ENCODE data around the gene ZNF695.
"Not testable (repeated sequence)": the region's sequence is repeated elsewhere in the genome, so short reads cannot be mapped to it uniquely, and the experiment has no call there.

ZNF695 gene

DNA sequence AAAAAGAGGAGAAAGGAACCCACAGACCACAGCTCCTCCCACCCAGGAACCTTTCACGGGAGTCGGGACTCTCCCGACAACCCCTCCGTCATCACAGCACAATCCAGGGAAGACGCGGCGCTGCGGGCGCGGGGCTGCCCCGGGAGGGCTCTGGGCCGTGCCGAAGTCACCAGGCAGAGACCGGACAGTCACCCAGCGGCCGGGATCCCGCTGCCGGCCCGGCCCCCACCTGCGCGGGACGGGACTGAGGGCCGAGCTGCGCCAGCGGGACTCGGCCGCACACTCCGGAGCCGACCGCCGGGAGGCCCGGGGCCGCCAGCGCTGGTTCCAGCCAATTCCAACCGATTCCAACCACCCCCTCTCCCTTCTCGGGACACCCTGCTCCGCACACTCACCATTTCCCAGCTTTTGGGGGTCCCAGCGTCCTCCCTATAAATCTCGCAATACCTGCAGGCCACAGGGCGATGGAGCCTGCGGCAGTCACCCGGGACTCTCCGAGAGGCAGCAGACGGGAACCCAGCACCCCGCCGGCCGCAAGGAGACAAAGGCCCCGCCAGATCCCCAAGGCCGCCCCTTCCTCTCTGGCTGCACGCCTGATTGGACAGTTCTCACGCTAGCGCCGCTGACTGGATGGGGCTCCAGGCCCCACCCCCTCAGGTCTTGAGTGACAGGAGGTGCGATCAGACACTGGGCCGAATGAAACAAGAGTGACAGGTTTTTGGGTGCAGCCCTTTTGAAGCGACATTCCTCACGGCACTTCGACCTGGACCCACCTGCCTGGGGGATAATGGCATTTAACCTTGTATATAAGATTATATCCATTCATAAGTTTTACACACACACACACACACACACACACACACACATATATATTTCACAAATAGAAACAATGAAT, at the start of gene ZNF695:
ZNF695 (minus strand) TSS at position 547 of the 895 bp plus-strand sequence; CDS start at position 398, 149 bp downstream.
- peak; percentile 79 for DNase-seq

DNA sequence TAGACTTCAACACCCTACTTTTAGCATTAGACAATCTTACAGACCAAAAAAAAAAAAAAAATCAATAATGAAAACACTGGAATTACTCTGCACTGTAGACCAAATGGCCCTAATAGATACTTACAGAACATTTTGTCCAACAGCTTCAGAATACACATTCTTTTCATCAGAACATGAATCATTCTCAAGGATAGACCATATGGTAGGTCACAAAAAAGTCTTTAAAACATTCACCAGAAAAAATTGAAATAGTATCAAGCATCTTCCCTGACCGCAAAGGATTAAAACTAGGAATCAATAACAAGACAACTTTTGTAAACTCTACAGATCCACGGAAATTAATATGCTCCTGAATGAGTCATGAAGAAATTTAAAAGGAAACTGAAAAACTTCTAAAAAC, 48.2 kb upstream of the ZNF695 start:
- DNase-seq = no peak

DNA sequence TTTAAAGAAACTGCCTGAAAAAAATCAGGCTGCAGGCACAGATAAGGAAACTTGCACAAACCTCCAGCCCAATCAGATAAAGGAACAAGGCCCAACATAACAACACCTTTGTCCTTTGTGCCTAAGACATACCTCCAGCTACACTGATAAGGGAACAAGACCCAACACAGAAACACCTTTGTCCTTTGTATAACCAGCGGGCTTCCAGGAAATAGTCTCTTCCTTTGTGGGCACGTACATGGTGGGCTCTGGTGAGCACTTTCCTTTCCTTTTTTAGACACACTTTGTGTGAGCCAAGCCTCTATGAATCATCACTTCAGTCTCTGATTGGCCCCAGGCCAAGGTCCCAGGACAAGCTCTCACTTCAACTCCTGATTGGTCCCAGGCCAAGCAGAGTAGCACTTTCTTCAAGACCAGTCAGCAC, 47.1 kb upstream of the ZNF695 start:
- no peak for DNase-seq

DNA sequence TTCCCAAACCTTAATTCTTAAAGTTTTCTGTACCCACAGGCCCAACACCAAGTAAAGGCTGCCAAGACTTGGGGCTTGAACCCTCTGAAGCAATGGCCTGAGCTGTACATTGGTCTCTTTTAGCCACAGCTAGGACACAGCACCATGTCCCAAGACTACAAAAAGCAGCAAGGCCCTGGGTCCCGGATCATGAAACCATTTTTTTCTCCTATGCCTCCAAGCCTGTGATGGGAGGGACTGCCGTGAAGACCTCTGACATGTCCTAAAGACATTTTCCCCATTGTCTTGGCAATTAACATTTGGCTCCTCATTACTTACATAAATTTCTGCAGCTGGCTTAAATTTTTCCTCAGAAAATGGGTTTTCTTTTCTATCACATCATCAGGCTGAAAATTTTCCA, 39.8 kb upstream of the ZNF695 start:
- DNase-seq = no peak

DNA sequence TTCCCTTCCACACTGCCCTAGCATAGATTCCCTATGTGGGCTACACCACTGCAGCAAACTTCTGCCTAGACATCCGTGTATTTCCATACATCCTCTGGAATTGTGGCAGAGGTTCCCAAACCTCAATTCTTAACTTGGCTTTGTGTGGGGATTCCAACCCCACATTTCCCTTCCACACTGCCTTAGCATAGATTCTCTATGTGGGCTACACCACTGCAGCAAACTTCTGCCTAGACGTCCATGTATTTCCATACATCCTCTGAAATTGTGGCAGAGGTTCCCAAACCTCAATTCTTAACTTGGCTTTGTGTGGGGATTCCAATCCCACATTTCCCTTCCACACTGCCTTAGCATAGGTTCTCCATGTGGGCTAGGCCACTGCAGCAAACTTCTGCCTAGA, 39.4 kb upstream of the ZNF695 start:
- no peak for DNase-seq

DNA sequence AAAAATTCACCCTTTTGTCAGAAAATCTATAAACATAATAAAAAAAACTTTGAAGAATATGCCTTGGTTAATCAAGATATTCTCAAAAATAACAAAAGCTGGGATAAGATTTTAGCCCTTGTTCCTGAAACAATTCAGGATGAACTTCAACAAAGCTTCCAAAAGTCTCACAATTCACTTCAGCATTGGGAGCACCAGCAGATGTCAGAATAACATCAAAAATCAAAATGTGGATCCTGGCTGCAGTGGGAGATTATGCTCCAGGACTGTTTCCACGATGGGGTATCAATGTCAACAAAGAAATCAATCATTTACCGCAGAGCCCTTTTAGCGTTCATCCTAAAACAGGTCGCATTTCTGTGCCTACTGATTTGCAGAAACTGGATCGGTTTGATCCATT, 35.5 kb upstream of the ZNF695 start:
- no peak for DNase-seq

DNA sequence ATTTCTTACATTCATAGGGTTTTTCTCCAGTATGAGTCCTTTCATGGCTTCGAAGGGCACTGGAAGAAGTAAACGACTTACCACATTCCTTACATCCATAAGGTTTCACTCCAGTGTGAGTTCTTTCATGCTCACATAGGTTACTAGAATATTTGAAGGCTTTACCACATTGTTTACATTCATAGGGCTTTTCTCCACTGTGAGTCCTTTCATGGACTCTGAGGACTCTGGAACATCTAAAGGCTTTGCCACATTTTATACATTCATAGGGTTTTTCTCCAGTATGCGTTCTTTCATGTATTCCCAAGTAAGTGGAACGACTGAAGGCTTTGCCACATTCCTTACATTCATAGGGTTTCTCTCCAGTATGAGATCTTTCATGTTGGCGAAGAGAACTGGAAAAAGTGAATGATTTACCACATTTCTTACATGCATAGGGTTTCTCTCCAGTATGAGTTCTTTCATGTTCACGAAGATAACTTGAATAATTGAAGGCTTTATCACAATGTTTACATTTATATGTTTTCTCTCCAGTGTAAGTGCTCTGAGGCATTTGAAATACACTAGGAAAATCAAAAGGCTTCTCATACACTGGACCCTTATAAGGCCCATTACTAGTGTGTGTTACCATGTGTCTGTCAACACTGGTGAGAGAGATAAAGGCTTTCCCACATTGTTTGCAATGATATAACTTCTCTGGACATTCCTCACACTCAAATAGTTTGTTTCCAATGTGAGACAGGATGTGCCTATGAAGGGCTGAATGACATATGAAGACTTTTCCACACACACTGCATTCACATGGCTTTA, 29.9 kb upstream of the ZNF695 start:
- DNase-seq = no peak

DNA sequence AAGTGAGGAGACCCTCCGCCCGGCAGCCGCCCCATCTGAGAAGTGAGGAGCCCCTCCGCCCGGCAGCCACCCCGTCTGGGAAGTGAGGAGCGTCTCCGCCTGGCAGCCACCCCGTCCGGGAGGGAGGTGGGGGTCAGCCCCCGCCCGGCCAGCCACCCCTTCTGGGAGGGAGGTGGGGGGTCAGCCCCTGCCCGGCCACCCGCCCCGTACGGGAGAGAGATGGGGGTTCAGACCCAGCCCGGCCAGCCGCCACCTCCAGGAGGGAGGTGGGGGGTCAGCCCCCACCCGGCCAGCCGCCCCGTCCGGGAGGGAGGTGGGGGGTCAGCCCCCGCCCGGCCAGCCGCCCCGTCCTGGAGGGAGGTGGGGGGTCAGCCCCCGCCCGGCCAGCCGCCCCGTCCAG, 24.4 kb upstream of the ZNF695 start:
- not testable (repeated sequence) for DNase-seq

DNA sequence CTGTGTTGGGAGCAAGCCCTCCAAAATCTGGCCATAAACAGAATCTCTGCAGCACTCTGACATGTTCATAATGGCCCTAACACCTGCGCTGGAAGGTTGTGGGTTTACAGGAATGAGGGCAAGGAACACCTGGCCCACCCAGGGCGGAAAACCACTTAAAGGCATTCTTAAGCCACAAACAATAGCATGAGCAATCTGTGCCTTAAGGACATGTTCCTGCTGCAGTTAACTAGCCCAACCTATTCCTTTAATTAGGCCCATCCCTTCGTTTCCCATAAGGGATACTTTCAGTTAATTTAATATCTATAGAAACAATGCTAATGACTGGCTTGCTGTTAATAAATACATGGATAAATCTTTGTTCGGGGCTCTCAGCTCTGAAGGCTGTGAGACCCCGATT, 16.8 kb upstream of the ZNF695 start:
- DNase-seq = not testable (repeated sequence)

DNA sequence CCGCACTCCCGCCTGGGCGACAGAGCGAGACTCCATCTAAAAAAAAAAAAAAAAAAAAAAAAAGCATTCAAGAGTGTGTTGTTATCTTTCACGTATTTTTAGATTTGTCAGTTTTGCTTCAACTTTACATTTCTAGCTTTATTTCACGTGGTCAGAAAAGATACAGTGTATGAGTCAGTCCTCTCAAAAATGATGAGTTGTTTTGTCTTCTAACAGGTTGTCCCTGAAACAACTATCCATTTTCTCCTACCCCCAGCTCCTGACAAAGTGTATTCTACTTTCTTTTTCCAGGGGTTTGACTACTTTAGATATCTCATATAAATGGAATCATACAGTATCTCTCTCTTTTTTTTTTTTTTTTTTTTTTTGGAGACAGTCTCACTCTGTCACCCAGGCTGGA, 5.5 kb upstream of the ZNF695 start:
- DNase-seq = no peak

DNA sequence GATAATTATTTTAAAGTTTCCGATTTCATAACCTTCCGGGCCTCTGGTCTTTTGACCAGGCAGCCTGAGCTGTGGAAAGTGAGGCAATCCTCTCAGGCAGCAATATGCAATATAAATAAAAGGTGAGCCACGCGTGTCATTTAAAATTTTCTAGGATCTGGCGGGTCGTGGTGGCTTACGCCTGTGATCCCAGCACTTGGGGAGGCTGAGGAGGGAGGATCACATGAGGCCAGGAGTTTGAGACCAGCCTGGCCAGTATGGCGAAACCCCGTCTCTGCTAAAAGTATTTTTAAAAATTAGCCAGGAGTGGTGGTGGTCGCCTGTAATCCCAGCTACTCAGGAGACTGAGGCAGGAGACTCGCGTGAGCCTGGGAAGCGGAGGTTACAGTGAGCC, 546 bp upstream of the ZNF695 start:
- DNase-seq = no peak

DNA sequence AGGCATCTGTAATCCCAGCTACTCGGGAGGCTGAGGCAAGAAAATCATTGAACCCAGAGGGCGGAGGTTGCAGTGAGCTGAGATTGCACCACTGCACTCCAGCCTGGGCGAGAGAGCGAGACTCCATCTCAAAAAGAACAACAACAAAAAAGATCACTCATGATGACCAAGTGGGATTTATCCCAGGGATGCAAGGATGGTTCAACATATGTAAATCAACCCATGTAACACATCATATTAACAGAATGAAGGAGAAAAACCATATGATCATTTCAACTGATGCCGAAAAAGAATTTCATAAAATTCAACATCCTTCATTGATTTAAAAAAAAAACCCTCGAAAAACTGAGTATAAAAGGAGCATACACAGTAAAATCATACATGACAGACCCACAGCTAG, 3.8 kb downstream of the ZNF695 start:
- DNase-seq = not testable (repeated sequence)

DNA sequence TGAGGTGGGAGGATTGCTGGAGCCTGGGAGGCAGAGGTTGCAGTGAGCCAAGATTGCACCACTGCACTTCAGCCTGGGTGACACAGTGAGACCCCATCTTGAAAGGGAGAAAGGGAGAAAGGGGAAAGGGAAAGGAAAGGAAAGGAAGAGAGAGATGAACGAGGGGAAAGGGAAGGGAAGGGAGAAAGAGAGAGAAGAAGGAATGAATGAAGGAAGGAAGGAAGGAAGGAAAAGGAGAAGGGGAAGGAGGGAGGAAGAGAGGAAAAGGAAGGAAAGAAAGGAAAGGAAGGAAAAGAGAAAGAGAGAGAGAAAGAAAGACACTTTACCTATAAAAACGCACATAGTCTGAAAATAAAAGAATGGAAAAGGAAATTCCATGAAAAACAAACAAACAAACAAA, 18.0 kb downstream of the ZNF695 start:
- no peak for DNase-seq

DNA sequence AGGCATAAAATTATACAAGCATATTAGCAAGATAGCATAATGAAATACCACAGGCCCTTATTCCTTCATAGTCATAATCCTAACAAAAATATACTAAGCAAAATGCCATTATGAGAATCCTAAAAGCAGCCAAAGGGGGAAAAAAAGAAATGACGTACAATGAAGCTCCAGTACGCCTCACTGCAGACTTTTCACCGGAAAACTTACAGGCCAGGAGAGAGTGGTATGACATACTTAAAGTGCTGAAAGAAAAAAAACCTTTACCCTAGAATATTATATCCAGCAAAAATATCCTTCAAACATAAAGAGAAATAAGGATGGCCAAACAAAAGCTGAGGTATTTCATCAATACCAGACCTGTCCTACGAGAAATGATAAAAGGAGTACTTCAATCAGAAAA, 19.5 kb downstream of the ZNF695 start:
- no peak for DNase-seq

DNA sequence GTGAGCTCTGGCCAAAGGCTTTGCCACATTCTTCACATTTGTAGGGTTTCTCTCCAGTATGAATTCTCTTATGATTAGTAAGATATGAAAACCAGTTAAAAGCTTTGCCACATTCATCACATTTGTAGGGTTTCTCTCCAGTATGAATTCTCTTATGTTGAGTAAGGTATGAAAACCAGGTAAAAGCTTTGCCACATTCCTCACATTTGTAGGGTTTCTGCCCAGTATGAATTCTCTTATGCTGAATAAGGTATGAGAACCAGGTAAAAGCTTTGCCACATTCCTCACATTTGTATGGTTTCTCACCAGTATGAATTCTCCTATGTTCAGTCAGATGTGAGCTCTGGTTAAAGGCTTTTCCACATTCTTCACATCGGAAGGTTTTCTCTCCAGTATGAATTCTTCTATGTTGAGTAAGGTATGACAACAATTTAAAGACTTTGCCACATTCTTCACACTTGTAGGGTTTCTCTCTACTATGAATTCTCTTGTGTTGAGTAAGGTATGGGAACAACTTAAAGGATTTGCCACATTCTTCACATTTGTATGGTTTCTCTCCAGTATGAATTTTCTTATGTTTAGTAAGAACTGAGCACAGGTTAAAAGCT, 20.7 kb downstream of the ZNF695 start:
- DNase-seq = no peak

DNA sequence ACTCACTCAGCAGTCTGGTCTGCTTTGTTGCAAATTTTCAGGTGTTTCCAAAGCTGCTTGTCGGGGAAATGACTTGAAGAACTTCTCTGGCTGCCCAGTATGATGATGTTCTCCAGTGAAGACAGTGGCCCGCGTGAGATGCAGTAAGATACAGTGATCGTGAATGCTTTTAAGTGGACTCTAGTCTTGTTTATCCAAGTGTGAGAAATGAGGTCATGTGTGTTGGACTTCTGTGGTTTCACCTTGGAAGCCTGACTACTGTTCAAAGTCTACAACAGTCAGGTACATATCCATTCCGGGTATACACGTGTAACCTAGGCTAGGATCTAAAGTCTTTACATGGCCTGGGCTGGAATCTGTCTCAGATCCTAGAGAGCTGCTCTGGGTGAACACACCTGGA, 29.1 kb downstream of the ZNF695 start:
- no peak for DNase-seq

DNA sequence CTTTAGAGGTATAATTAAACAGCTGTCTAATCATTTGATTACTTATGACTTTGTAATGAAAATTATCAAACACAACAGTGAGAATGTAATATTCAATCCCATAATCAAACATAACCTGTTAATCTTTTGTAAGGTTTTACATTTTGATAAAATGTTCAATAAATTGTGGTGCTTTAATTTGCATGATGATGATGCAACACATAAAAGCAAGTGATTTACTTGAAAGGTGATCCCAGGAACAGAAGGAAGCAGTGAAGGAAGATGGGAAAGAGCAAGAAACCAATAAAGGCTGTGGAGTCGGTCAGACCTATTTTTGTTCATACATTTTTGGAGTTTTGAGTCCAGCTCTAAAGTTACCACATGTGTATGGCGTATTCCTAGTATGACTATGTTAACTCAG, 29.6 kb downstream of the ZNF695 start:
- DNase-seq = no peak

DNA sequence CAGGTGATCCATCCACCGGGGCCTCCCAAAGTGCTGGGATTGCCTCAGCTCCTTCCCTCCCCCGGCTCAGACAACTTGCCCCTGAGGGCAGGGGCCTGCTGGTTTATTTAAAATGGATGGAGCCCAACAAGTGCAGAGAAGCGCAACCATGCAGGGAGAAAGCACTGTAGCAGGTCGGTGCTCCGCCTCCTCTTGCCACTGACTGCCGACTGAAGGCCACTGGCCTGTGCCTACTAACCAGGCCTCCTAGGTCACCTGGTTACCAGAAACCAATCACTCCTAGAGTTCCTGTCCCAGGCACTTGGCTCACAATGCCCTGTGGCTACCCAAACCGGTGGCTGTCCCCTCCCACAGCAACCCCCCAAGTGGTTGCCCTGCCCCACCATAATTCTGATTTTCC, 35.9 kb downstream of the ZNF695 start:
- DNase-seq = no peak

DNA sequence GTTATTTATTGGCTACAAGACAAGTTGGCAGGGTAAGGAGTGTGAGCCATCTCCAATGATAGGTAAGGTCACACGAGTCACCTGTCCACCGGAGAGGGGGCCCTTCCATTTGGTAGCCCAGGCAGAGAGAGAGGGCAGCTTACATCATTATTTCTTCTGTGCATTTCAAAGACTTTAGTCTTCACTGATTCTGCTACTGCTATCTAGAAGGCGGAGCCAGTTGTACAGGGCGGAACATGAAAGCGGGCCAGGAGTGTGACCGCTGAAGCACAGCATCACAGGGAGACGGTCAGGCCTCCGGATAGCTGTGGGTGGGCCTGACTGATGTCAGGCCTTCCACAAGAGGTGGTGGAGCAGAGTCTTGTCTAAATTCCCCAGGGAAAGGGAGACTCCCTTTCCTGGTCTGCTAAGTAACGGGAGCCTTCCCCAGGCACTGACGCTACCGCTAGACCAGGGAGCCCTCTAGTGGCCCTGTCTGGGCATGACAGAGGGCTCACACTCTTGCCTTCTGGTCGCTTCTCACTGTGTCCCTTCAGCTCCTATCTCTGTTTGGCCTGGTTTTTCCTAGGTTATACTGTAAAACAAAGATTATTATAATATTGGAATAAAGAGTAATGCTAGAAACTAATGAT, 36.7 kb downstream of the ZNF695 start:
- no peak for DNase-seq

DNA sequence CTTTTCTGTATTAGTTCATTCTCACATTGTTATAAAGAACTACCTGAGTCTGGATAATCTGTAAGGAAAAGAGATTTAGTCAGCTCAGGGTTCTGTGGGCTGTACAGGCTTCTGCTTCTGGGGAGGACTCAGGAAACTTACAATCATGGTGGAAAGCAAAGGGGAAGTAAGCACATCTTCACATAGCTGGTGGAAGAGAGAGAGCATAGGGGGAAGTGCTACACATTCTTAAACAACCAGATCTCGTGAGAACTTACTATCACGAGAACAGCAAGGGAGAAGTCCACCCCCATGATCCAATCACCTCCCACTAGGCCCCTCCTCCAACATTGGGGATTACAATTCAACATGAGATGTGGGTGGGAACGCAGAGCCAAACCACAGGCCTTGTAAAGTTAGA, 38.2 kb downstream of the ZNF695 start:
- DNase-seq = no peak

DNA sequence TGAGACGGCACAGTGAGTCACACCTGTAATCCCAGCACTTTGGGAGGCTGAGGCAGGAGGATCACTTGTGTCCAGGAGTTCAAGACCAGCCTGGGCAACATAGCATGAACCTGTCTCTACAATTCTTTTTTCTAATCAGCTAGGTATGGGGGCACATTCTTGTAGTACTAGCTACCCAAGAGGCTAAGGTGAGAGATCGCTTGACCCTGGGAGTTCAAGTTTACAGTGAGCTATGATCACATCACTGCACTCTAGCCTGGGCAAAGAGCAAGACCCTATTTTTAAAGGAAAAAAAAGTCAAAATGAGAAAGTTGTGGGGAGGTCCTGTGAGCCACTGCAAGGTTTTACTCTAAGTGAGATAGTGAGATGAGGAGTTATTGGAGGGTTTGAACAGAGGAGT, 41.4 kb downstream of the ZNF695 start:
- DNase-seq = no peak

DNA sequence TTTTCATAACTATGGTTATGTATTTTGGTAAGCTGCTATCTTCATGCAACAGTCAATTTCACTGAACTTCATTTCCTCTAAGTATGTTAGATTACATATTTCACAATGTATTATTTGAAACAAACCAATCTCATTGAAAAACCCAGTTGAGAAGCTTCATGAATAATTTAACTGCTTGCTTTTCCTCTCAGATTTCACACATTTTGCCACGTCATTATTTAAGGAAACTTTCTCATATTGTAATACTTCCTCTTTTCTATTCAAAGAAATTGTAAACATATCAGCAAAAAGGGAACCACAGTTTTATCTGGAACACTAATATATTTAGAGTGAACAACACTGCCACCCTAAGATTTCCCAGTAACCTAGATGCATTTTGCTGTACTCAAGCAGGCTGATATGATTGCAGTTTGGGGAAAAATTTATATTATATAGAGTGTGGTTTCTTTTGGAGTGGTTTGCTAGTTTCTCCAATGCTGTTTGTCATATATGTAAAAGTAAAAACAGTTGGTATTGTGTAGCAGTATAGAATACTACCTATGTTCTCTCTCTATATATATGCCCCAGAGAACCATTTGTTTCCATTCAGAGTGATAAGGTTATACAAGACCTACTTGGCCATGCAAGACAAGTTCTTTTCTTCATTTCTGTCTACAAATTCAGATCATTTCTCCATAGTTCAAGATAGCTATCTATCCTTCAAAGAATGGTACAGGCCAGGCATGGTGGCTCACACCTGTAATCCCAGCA, 47.7 kb downstream of the ZNF695 start:
- no peak for DNase-seq

All from NCI-H1105 (cell line).